NCI-H1048 (cell line): ENCODE results near the gene SSH2.
"Not testable (repeated sequence)": the region's sequence is repeated elsewhere in the genome, so short reads cannot be mapped to it uniquely, and the experiment has no call there.

ENCODE experiments used
- DNase-seq: peaks from one replicate; lab custom pipeline; 2025; lab: John Stamatoyannopoulos, UW

Gene SSH2

DNA sequence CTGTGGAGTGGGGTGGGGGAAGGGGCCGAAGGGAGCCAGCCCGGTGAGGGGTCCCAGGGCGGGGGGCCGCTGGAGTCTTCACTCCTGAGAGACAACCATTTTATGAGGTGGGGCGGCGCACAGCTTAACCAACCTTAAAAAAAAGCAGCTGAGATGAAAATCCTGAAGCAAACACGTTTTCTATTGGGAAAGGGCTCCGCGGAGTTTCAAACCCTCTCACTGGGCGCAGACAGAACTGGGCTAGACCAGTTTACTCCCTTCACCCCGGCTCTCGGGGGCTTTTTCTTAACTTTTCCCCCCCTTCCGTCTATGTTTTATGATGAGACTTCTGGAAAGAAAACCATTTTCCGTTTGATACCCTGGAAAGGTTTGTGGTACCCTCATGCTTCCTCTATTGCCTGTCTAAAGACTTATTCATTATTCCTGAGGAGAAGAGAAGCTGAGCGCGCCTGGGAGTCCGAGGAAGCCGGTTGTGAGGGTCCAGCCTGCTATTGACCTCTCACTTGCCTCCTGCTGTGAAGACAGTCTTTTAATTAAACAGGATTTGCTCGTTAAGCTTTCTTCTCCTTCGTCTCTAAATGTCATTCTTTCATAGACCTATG, 482 bp upstream of the SSH2 start:
- no peak for DNase-seq

DNA sequence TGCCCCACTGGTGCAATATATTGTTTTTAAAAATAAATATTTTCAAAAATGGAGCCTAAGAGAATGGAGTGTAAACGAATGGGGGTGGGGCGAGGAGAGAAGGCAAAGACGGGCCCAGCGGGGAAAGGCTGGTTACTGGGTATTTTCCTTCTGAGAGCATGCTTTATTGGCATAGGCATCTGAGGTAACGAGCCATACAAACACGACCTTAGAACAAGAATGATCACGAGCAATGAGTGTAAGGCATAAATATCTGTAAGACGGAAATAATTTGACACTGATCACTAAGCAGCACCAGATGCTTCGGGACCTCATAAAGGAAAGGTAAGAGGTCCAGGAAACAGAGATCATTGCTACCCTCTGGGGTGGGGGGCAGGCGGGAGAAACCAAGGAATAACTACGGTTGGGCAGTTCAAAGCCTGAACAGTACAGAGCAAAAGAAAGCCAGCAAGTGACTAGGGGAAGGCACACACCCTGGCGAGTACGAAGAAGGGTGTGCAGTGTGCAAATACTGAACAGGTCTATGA, 959 bp downstream of the SSH2 start:
- DNase-seq: no peak

DNA sequence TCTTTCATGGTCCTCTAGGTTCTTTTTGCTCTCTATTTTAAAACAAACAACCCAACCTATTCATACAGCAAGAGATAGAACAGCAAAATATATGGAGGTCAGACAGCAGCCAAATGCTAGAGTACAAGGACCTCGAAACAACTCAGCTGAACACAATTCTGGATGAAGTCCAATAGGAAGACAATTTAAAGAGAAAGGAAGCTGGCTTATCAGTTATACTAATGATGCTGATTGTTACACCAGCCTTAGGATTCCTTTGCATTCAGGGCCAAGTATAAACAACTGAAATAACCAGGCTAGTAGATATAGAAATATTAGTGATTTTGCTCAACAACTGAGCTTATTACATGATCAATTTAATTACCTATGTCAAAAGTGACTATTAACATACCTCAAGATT, 2.5 kb downstream of the SSH2 start:
- no peak for DNase-seq

DNA sequence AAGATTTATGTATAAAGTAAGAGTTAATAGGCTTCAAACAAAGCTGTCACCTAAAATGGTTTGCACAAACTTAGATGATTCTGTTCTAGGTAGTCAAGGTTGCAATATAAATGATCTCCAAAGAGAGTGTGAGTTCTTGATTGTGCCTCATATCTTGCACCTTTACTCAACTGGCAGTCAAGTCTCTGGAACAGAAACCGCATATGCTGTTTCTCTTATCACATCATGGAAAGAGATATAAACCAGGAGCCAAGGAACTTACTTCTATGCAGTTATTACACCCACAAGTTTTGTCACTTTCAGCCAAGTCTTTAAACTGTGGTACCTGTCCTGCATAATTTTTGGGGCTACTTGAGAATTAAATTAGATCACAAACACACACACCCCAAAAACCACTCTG, 5.2 kb downstream of the SSH2 start:
- no peak for DNase-seq

DNA sequence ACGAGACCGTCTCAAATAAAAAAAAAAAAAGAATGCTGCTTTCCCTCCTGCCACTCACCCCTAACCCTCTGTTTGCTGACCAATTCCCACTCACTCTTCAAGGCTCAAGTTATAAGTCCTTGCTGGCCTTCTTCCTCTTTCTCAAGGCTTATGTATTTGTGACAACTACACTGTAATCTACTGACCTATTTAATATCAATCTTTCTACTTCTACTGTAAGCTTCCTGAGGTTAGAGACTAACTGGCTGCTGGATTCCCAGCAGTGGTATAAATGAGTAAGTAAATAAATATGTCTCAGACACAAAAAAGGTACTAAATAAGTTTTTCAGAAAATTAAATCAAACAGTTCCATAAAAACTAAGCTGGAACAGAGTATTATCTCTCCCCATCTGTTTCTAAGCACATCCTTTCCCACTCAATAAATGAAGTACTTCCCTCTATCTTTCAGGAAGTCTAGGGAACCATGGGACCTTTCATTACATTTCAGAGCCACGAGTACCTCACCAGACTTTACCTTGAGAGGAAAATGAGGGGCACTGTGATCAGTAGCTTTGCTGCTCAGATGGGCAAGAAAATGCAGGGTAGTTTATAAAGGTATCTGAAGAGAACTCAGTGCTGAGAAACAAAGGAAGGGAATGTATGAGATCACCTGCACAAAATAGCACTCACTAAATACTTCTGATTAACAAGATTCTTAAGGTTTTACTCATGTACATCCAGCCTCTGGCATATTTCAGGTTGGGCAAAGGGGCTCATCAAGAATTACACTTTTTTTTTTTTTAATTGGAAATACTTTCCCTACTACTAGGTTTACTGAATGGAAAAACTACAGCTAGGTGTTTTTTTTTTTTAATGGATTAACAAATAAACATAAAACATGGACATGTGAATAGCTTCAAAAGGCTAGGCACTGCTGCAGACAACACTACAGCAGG, 10.8 kb downstream of the SSH2 start:
- DNase-seq: no peak

DNA sequence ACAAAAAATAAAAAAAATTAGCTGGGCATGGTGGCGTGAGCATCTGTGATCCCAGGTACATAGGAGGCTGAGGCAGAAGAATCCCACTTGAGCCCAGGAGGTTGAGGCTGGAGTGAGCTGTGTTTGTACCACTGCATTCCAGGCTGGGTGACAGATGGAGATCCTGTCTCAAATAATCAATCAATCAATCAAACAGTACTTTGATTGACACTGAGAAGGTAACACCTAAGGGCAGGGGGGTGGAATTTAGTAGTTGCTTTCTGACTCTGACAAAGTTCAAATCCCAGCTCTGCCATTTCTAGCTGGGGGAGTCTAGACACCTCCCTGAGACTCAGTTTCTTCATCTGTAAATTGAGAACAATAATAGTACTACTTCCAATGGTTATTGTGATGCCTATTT, 12.0 kb downstream of the SSH2 start:
- DNase-seq: no peak

DNA sequence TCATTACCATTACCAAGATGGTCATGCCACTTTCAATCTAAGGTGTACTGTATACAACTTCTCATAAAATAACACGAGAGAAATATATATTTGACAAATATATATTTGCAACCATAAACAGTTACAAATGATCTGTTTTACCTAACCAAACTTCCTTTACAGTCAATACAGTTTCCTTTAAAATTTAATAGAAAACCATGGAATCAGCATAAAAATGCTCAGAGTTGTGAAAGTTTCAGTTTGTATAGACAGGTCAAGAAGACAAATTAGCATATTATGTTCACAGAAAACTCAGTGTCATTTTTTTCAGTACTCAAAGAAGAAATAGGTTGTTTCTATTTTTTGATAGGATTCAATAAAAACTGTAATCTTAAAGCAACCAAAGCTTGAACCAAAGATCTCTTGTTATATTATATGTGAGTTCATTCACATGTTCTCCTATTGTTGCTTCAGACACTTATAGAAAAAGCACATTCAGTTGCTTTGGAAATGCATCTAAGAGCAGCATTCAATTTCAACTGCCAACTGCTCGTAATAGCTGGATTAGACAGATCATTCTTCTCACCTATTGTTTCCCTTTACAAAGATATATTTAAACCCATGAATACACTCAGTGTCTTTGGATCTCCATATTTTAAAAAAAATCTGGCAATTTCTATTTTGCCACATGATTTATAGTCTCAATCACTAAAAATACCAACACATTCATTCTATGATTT, 15.1 kb downstream of the SSH2 start:
- DNase-seq: no peak

DNA sequence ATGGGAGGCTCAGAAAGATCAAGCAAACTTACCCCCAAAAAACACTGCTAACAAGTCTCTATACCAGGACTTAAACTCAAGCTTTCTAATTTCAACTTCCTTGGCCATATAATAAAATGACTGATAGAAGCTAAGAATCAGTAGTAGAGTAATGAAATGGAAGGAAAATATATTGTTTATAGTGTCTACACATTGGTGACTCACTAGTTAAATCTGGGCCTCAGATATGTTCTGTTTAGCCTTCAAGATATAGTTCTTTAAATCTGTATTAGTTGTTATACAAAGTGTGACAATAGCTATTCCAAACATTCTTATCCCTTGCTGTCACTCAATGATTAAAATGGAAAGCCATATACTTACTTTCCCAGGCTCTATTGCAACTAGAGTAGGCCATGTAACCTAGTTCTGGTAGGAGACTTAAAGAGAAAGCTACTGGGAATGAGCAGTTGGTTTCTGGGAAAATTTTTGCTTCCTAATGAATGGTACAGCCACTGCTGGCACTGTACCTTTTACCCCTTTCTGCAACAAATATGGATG, 18.3 kb downstream of the SSH2 start:
- no peak for DNase-seq

DNA sequence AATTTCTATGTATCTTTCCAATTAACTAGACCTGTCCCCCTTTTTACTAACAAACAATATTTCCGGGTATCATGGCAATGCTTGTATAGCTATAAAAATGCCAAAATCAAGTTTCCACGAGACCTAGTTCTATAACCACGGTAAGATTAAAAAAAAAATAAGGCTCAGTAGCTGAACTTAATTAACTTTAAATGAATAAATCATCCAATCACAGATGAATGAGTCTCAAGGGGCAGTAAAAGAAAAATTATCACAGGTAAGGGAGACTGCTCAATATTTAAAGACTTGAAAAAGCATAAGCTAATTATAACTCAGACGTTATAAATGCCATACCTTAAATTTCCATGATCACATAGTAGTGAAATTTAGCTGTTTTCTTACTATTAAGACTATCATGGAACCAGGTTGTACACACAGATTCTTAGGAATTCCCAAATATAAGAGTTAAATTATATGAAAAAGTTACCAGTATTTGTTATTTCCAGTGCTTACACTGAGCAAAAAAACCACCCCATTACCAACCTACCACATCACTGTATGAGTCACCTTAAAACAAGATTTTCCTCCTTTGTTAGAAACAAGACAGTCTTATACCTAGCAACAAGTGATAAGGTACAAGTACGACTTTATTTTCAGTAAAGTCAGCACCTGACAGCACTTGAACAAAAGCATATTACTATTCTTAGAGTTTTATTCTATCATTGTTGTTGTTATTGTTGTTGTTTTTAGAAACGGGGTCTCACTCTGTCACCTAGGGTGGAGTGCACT, 20.6 kb downstream of the SSH2 start:
- DNase-seq: no peak

DNA sequence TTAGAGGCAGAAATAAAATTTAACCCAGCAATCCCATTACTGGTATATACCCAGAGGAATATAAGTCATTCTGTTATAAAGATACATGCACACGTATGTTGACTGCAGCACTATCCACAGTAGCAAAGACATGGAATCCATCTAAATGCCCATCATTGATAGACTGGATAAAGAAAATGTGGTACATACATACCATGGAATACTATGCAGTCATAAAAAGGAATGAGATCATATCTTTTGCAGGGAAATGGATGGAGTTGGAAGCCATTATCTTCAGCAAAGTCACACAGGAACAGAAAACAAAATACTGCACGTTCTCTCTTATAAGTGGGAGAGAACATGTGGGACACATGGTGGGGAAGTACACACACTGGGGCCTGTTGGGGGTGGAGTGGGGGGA, 23.1 kb downstream of the SSH2 start:
- no peak for DNase-seq

DNA sequence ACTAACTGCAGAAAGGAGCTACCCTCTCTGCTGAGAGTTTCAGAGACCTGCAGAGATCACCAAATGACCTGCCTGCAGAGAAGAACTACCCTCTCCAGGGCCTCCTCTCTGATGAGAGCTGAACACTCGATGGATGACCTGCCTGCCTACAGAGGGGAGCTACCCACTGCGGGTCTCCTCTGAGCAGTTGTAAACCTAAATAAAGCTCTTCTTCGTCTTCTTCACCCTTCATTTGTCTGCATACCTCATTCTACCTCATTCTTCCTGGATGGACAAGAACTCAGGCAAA, 24.2 kb downstream of the SSH2 start:
- DNase-seq: no peak

DNA sequence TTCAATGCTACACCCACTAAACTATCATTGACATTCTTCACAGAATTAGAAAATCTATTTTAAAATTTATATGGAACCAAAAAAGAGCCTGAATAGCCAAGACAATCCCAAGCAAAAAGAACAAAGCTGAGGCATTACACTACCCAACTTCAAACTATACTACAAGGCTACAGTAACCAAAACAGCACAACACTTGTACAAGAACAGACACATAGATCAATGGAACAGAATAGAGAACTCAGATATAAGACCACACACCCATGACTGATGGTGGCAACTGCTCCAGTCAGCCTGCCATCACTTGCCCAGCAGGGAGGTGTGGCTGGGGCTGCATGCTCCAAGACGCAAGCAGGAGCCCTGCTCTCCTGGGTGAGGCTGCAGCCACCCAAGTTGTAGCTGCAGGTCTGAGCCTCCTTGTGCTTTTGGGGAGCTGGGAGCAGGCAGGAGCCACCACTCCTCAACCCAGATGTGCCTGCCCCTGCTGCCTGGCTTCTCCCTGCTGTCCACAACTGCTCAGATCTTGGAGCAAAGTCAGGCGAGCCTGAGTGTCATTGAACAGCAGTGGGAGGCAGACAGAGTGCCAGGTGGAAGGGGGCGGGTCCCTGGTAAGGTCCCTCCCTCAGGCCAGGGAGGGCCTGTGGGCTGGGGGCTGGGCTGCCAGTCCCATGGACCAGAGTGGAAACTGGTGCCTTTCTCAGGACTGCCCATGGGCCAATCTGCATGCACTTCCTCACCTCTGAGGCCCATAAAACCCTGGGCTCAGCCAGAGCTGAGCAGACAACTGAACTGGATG, 24.7 kb downstream of the SSH2 start:
- DNase-seq: no peak

DNA sequence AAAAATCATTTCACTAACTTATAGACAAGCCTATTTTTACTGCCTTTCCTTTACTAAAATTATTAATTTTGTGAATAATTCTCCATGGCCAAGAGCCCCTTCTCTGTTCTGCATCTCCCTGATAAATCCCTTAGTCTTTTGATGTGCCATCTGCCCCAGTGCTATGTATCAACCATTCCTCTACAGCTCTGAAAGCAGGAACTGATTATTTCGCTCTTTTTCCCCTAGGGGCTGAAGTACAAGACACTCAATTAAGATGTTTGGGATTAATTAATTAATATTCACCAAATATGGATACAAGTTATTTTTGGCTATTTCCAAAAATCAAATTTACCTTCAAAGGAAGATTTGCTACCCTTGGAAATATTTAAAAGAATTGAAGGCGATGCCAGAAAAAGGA, 26.6 kb downstream of the SSH2 start:
- DNase-seq: no peak

DNA sequence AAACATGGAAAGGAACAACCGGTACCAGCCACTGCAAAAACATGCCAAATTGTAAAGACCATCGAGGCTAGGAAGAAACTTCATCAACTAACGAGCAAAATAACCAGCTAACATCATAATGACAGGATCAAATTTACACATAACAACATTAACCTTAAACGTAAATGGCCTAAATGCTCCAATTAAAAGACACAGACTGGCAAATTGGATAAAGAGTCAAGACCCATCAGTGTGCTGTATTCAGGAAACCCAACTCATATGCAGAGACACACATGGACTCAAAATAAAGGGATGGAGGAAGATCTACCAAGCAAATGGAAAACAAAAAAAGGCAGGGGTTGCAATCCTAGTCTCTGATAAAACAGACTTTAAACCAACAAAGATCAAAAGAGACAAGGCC, 32.9 kb downstream of the SSH2 start:
- DNase-seq: not testable (repeated sequence)

DNA sequence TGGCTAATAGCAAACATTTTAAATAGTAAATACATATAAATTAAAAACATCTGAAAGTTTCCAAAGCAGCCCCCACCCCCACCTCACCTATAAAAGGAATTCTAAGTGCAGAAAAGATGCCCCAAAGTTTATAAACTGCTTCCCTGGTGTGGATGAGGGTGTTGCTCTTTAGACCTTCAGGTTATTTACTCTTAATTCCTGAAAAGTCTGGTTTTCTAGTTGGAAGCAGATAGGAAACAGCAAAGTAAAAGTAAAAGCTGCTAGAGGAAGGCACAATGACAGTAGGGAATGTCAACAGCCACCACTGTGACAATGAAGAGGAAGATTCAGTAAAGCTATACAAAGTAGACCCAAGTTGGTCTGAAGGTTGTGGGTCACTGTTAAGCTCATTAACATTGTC, 37.8 kb downstream of the SSH2 start:
- DNase-seq: no peak

DNA sequence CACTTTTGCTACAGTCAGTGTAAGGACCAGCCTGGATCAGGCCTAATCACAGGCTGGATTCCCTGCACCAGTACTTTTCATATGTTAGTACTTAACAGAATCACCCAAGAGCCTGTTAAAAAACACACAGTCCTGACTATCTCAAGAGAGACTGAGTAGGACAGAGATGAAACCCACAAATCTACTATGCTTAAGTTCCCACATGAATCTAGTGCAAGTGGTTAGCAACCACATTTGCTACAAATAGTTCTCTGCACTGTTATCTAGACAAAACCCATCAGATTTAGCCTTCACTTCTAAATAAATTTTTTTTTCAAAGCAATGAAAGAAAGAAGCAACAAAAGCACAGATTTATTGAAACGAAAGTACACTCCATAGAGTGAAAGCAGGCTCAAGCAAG, 38.9 kb downstream of the SSH2 start:
- no peak for DNase-seq

DNA sequence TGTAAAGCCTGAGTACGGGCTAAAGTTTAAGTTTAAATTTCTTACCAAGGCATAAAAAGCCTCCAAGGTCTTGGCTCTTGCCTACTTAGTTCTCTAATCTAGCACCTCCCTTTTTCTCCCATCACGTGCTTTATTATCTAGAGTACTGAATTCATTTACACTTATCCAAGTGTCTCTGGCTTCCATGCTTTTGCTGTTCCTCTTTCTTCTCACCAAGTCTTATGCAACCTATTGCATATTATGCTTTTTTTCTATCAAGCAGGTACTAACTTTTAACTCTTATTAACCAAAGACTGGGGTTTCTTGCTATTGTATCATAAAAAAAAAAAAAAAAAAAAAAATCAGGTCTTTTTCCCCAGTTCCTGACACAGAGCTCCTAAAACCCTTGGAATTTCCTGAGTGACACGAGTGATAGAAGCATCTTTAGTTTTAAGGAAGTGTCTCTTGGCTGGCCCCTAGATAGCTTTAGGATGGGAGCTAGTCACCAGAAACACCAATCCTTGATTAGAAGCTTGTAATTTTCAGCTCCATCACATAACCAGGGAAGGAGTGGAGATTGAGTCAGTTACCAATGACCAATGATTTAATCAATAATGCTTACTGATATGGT, 44.9 kb downstream of the SSH2 start:
- no peak for DNase-seq

DNA sequence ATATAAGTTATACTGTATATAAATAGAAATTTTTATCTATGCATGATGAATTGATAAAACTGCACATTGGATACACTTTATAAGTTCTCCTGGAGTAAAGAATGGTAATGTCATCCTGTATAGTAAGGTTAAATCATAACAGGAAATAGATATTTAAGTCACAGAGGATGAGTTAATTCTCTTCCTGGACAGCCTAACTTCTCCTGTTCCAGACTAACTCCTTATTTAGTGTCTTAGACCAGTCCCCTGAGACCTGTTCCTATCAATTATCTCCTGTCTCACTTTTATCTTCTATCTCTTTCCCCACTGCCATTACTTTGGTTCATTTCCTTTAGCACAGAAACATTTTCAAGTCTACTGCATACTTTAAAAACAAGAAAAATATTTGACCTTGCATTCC, 46.5 kb downstream of the SSH2 start:
- no peak for DNase-seq

DNA sequence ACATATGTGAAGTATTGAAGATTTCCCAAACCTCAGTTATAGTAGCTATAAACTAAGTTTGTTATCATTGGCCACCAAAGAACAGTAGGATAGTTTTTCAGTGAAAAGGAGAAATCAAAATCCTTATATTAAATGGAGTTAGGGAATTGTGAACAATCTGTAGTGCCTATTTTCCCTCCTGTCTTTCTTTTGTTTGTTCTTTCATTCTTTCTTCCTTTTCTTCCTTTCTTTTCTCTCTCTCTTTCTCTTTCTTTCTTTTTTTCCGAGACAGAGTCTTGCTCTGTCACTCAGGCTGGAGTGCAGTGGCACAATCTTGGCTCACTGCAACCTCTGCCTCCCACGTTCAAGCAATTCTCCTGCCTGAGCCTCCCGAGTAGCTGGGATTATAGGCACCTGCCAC, 48.8 kb downstream of the SSH2 start:
- DNase-seq: no peak

DNA sequence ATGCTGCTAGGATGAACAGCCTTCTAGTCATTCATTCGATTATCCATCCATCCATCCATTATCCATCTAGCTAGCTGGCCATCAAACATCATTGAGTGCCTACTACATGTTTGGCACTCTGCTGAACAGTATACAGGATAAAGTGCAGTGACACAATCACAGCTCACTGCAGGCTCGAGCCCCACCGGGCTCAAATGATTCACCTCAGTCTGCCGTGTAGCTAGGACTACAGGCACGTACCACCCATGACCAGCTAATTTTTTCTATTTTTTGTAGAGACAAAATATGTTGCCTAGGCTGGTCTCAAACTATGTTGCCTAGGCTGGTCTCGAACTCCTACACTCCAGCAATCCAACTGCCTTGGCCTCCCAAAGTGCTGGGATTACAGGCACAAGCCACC, 50.0 kb downstream of the SSH2 start:
- no peak for DNase-seq
